ENCODE data around the gene ELL2.

DNA sequence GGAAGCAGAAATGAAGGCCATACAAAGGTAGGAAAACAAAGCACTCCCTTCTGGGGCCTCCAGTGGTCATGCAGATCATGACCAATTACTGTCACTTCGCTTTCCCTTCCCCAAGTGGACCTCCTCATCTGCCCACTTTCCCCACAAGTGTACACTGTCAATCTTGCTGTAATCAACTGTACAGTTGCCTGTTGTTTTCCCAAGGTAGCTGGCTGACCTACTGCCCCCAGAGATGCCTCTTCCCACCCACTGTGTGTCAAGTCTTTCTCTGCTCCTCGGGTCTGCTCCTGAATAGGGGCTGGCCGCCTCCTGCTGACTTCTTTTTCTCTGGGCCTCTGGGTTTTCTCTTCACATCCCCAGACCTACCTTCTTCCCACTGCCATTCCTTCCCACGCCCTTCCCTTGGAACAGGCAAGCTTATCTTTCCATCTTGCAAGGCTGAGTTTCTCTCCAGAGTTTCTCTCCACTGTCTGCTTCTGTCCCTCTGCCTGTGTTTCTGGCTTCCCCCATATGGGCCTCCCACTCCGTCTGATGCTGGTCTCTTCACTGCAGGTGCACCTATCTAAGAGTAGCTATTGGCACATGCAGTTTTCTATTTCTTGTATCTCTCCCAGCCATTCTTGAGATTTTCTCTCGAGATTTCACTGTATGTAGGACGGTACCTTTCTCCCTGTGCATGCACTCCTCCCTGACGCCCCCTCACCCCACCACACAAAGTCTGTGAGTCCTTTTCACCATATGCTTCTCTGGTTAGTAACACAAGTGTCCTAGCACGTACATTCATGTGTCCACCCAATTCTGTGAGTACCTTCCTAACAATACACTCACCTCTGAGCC is 2.4 kb downstream of the ELL2 start:
- no peak for TF ChIP-seq POLR2AphosphoS5 (IDR thresholded peaks at IDR 0.05; ENCODE audit: low read depth, low read length)
- TF ChIP-seq POLR2A (IDR thresholded peaks at IDR 0.05; ENCODE audit: low read depth, low read length): no peak
